Uterus (tissue), 4 donors: ENCODE data around the gene TALDO1. TPM values are rescaled to one million over a fixed set of nuclear protein-coding genes. Genes with fewer than 3 reads are reported as not detected.
A peak's percentile ranks its signal among the peaks of the same experiment; 100 is the strongest.

ENCODE experiments used
- DNase-seq, 2 donors: peaks; one replicate each; pipeline ENCODE4 v3.0.0-alpha.2; 2019 to 2020
- H3K27ac ChIP-seq, 2 donors: fragments of 200-600 bp; sonication (generic); 1 replicate in 1 of 2; 2 replicates in 1 of 2; pipeline ENCODE4 v1.5.1; 2016 to 2018
- H3K27me3 ChIP-seq, 2 donors: fragments of 200-600 bp; sonication (generic); one replicate each; pipeline ENCODE4 v1.5.1; 2018 to 2019; ENCODE audit warnings: control low read depth in 1 of 2
- H3K36me3 ChIP-seq, 2 donors: fragments of 200-600 bp; sonication (generic); one replicate each; pipeline ENCODE4 v1.5.1; 2019; ENCODE audit warnings: control low read depth in 1 of 2
- H3K4me1 ChIP-seq, 2 donors: fragments of 200-600 bp; sonication (generic); one replicate each; pipeline ENCODE4 v1.5.1; 2018 to 2019; ENCODE audit warnings: control low read depth in 1 of 2
- H3K4me3 ChIP-seq, 2 donors: fragments of 200-600 bp; sonication (generic); 1 replicate in 1 of 2; 2 replicates in 1 of 2; pipeline ENCODE4 v1.5.1; 2018 to 2019; ENCODE audit warnings: mild to moderate bottlenecking in 1 of 2
- H3K9me3 ChIP-seq, 2 donors: fragments of 200-600 bp; sonication (generic); one replicate each; pipeline ENCODE4 v1.5.1; 2019; ENCODE audit warnings: control low read depth in 1 of 2
- POLR2A ChIP-seq, 2 donors: fragments of 450-650 bp; IDR thresholded peaks; one replicate each; pipeline ENCODE4 v1.6.1; 2016; ENCODE audit warnings: antibody characterized with exemption in 2 of 2, mild to moderate bottlenecking in 1 of 2, moderate library complexity in 1 of 2
- intact Hi-C: fragments of 100-400 bp; cut with DNase I; formaldehyde crosslinking; loops from one replicate; pipeline ENCODE4 v1.15.1; 2023; ENCODE audit warnings: low total_unique reads
- total RNA-seq, 4 donors: library from RNA; depleted of rRNA in 3 of 4; stranded (reverse); fragments of >200 nt in 3 of 4; gene quantifications; one replicate each; pipeline versions ENCODE4 v1.1.0 to v1.2.4, GENCODE V29; 2014 to 2023
- TF ChIP-seq, protein P1 (sequence below), 4 experiments: fragments of 200-600 bp in 2 of 4; fragments of 450-650 bp in 2 of 4; sonication (generic) in 2 of 4; IDR thresholded peaks; one replicate each; pipeline ENCODE4 v1.5.1; 2016 to 2019; ENCODE audit warnings: antibody characterized with exemption in 4 of 4, mild to moderate bottlenecking in 2 of 4, moderate library complexity in 1 of 4
- donor health status: DM: yes; HTN: yes; CAD: no.

Gene TALDO1
- total RNA-seq, 4 donors from 2014 or later: 60.3 to 146 (median 66.9) TPM

DNA sequence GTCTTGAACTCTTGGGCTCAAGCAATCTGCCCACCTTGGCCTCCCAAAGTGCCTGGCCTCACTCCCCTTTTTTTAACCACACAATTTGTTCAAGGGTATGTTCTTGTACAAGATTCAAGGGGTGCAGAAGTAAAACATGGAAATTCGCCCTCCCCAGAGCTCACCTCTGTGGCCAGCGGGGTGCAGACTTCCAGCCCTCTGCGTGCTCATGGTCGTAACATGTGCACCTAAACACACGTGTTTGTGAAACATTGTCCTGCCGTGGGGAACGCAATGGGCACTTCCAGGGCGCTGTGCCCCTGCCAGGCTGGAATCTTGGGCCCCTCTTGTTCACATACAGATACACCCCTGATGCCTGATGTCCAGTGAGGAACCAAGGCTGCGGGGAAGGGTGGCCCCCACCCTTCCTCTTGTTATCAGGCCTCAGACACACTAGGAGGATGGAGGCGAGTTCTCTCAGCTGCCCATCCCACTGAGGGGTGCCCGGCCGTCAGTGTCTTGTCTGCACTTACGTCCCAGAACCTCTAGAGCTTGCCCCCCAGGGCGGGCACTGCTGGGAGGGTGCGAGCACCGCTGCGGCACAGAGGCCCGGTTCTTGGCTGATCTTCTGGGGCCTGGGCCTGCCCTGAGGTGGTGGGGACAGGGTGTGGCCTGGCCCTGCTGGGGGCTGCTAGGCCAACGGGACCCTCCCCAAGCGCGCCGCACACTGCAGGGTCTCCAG lies 45.4 kb upstream of the TALDO1 start:
- no peak for DNase-seq
- Histone ChIP-seq H3K36me3 (no peaks in the 10 kb centered on the region), H3K4me3 (no peak overlapping the region), H3K27me3 (no peaks in the 10 kb centered on the region), H3K27ac (peak overlapping the region in 1 of 2 donors; percentile 35), H3K4me1 (peaks cover 2 to 4% of the 10 kb centered on the region in 2 donors), H3K9me3 (no peaks in the 10 kb centered on the region)
- intact Hi-C loops: no loop called here
- TF ChIP-seq, protein P1, sequence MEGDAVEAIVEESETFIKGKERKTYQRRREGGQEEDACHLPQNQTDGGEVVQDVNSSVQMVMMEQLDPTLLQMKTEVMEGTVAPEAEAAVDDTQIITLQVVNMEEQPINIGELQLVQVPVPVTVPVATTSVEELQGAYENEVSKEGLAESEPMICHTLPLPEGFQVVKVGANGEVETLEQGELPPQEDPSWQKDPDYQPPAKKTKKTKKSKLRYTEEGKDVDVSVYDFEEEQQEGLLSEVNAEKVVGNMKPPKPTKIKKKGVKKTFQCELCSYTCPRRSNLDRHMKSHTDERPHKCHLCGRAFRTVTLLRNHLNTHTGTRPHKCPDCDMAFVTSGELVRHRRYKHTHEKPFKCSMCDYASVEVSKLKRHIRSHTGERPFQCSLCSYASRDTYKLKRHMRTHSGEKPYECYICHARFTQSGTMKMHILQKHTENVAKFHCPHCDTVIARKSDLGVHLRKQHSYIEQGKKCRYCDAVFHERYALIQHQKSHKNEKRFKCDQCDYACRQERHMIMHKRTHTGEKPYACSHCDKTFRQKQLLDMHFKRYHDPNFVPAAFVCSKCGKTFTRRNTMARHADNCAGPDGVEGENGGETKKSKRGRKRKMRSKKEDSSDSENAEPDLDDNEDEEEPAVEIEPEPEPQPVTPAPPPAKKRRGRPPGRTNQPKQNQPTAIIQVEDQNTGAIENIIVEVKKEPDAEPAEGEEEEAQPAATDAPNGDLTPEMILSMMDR (IDR thresholded peaks at IDR 0.05): no peak
- TF ChIP-seq POLR2A (IDR thresholded peaks at IDR 0.05): no peak

DNA sequence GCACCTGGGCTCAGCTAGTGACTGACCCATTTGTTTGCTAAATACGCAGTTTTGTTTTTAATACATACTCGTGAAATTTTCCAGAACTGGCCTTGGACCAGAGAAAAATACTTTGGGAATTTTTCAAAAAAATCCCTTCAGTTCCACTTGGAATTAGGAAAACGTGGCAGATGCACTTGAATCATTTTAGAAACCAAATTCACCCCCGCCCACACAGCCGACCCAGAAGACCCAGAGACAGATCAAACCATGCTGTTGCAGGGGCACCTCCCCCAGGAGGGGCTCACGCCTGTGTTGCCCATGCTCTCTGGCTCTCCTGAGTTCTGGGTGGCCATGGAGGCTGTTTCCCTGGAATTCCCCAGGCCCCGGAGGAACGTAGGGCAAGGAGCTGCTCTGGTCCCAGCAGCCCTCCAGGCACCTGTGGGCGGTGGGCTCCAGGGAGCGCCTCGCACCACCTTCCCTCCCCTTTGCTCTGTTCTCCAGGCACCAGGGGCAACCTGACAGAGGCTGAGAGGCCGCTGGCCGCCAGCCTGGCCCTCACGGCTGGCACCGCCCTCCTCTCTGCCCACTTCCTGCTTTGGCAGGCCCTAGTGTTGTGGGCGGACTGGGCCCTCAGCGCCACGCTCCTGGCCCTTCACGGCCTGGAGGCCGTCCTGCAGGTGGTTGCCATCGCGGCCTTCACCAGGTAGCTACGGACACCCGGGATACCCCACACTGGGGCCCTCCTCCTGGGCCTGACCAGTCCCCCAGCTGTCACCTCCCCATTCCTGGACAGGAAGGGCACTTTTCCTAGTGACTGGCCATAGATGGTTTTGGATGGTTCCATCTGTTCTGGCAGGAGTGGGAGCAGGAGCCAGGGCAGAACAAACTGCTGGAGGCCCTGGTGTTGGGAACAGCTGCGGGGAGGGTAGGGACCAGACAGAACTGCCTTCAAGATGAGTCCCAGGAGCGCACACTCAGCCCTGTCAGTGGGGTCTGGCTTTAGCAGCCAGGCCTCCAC lies 44.5 kb upstream of the TALDO1 start:
- H3K36me3 ChIP-seq: no peaks in the 10 kb centered on the region
- H3K4me3 ChIP-seq: no peak overlapping the region
- no peaks in the 10 kb centered on the region for H3K9me3 ChIP-seq
- no peaks in the 10 kb centered on the region for H3K27me3 ChIP-seq
- intact Hi-C loops: no loop called here
- no peak for TF ChIP-seq POLR2A (IDR thresholded peaks at IDR 0.05)
- TF ChIP-seq, protein P1 (IDR thresholded peaks at IDR 0.05): no peak
- peak overlapping the region; percentile 35 to 47 for H3K27ac ChIP-seq
- peak in 1 of 2 donors; percentile 26 for DNase-seq
- H3K4me1 ChIP-seq: peaks cover 0 to 4% of the 10 kb centered on the region in 2 donors

DNA sequence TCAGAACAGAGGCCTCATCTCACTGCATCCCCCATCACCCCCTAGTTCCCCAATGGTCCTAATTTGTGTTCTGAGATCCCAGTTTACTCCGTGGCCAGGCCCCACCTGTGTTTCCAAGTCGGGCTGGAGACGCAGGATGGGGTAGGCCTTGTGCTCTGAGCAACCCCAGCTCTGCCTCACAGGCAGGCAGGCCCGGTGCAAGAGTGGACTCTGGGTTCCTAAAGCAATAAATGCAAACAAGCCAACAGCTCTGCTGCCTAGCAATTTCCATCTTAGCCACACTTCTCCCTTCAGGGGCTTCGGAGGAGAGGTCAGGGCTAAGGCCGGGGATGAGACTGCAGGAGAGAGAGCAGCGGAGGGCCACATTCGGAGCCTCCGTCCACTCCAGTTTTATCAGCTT lies 43.8 kb upstream of the TALDO1 start:
- no peak for DNase-seq
- Histone ChIP-seq H3K27ac (peak overlapping the region; percentile 35 to 47), H3K9me3 (no peaks in the 10 kb centered on the region), H3K4me1 (peaks cover 0 to 4% of the 10 kb centered on the region in 2 donors), H3K27me3 (no peaks in the 10 kb centered on the region), H3K36me3 (no peaks in the 10 kb centered on the region), H3K4me3 (no peak overlapping the region)
- TF ChIP-seq, protein P1 (IDR thresholded peaks at IDR 0.05): no peak
- TF ChIP-seq POLR2A (IDR thresholded peaks at IDR 0.05): no peak
- intact Hi-C loops: no loop called here

DNA sequence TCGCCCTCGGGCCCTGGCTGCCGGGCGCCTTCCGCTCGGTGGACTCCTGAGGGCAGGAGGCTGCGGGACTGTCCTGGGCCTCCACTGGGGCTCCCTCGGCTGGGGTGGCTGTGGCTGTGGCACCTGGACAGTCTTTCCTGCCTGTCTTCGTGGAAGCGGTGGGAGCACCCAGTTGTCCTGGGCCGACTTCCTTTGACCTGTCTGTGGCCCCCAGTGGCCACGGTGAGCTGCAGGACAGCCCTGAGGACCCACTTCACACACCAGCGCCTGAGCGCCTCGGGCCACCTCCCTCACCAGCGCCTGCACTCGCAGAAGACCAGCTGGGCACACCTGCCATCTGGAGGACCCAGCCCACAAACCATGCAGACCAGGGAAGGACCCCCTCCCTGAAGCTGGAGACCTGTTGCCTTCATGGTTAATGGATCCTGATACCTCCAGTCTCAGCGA lies 43.0 kb upstream of the TALDO1 start:
- no peaks in the 10 kb centered on the region for H3K36me3 ChIP-seq
- H3K27me3 ChIP-seq: no peaks in the 10 kb centered on the region
- H3K27ac ChIP-seq: peak overlapping the region; percentile 73 to 78
- no peak for DNase-seq
- intact Hi-C loops: no loop called here
- H3K4me3 ChIP-seq: no peak overlapping the region
- TF ChIP-seq POLR2A (IDR thresholded peaks at IDR 0.05): no peak
- H3K4me1 ChIP-seq: peaks cover 0 to 4% of the 10 kb centered on the region in 2 donors
- H3K9me3 ChIP-seq: no peaks in the 10 kb centered on the region

DNA sequence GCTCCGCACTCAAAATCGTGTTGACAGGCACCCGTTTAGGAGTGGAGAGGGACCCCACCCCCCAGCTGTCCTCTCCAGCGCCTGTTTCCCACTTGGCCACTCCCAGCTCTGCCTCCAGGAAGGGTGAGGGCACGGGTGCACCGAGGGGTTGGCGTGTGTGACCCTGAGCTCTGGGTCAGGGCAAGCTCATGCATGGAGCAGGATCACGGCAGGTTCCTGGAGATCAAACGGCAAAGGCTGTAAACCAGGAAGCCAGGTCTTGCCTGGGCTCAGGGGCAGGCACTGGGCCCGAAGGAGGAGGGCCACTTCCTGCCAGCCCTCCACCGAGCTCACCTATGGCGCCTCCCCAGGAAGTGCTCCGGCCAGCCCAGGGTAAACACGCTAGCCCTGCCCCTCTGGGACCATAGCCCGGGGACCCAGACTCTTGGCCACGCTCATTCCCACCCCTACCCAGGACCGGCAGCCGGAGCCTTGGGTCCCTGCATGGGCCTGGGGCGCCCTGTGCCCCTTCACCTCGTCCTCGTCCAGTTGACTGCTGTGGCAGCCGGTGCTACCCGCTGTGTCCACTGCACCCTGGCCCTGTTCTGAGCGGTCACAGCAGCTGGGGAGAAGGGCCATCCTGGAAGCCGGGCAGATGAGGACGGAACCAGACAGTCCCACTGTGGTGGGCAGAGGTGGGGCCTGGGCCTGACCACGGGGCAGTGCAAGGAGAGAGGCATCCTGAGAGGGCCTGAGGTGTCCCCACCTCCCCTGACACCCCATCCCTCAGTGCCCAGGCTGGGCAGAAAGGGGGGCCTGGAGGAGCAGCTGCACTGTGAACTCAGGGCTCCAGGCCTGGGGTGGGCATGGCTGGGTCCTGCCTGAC lies 42.3 kb upstream of the TALDO1 start:
- peak overlapping the region; percentile 29 to 54 for H3K4me3 ChIP-seq
- H3K27ac ChIP-seq: peak overlapping the region; percentile 73 to 78
- TF ChIP-seq, protein P1 (IDR thresholded peaks at IDR 0.05): no peak
- TF ChIP-seq POLR2A (IDR thresholded peaks at IDR 0.05): peak in 1 of 2 donors; percentile 41
- intact Hi-C loops: no loop called here
- DNase-seq: peak in 1 of 2 donors; percentile 56
- H3K9me3 ChIP-seq: no peaks in the 10 kb centered on the region
- no peaks in the 10 kb centered on the region for H3K36me3 ChIP-seq
- H3K27me3 ChIP-seq: no peaks in the 10 kb centered on the region
- peaks cover 0 to 4% of the 10 kb centered on the region in 2 donors for H3K4me1 ChIP-seq
